ENCODE measurements around the gene ITPR2. TPM values are rescaled to one million over a fixed set of nuclear protein-coding genes. Genes with fewer than 3 reads are reported as not detected.

Gene ITPR2
- total RNA-seq, 1 experiment from 2014 or later, result 14.3 TPM

DNA sequence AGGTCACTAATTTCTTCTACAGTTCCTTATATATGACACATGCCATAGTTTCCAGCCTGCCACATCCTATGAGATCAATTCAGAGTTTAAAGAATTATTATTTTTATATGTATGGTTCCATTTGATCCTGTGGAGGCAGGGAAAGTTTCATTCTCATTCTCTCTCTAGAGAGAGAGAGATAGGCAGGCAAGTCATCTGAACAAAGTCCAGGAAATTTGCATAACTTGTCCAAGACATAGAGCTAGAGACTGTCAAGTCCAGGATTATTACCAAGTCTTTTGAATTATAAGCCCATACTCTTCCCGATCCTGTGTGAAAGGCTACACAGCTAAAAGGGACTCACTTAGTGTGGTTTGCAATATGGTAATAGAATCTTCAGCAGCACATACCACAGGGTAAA, 422.3 kb downstream of the ITPR2 start:
- H3K27me3 Mint-ChIP-seq (ENCODE audit: insufficient read depth, unreplicated experiment), result no peaks in the 10 kb centered on the region

DNA sequence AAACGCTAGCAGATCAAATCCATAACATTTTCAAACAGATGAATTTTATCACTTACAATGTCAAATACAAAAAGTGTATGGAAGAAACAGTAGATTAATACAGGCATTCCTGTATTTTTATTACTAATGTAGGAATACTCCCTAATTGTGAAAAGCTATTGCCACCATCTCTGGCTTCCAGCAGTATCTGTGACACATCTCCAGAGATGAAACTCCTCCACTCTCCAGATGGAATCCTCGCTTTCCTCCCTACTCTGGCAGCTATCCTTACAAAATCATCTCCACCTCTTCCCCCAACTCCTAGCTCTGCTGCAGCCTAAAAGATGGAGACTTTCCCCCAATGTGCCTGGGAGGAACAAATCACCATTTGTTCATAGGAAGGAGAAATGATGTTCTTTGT, 426.2 kb downstream of the ITPR2 start:
- H3K4me1 Mint-ChIP-seq (ENCODE audit: insufficient read depth, unreplicated experiment), result no peaks in the 10 kb centered on the region
- no peaks in the 10 kb centered on the region for H3K27me3 Mint-ChIP-seq (ENCODE audit: insufficient read depth, unreplicated experiment)
- no peaks in the 10 kb centered on the region for H3K36me3 Mint-ChIP-seq (ENCODE audit: insufficient read depth, unreplicated experiment)
- intact Hi-C loops (cut with micrococcal nuclease), result no loop called here
- no peak overlapping the region for H3K27ac Mint-ChIP-seq (ENCODE audit: low read depth, unreplicated experiment)
- no peak for DNase-seq (ENCODE audit: unreplicated experiment)
- H3K9me3 Mint-ChIP-seq (ENCODE audit: unreplicated experiment), result no peaks in the 10 kb centered on the region
- POLR2A ChIA-PET, result interaction anchor here (0.7 kb wide), 1 partner anchor 490 kb away, joined by 3 read pairs; no protein-coding TSS in a partner anchor
- CTCF ChIA-PET, result interaction anchor here (0.8 to 7.6 kb wide), 3 partner anchors 8 to 286 kb away, joined by 3 to 49 read pairs (median 3); no protein-coding TSS in a partner anchor
- H3K4me3 Mint-ChIP-seq (ENCODE audit: unreplicated experiment), result no peak overlapping the region
- BruUV-seq (replicated peaks), result no TSS peak
- TF ChIP-seq, protein P1, sequence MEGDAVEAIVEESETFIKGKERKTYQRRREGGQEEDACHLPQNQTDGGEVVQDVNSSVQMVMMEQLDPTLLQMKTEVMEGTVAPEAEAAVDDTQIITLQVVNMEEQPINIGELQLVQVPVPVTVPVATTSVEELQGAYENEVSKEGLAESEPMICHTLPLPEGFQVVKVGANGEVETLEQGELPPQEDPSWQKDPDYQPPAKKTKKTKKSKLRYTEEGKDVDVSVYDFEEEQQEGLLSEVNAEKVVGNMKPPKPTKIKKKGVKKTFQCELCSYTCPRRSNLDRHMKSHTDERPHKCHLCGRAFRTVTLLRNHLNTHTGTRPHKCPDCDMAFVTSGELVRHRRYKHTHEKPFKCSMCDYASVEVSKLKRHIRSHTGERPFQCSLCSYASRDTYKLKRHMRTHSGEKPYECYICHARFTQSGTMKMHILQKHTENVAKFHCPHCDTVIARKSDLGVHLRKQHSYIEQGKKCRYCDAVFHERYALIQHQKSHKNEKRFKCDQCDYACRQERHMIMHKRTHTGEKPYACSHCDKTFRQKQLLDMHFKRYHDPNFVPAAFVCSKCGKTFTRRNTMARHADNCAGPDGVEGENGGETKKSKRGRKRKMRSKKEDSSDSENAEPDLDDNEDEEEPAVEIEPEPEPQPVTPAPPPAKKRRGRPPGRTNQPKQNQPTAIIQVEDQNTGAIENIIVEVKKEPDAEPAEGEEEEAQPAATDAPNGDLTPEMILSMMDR (IDR thresholded peaks at IDR 0.05; ENCODE audit: unreplicated experiment), result no peak

More for the DNA sequence above, 422.3 kb downstream of the ITPR2 start:
- TF ChIP-seq, protein P1 (IDR thresholded peaks at IDR 0.05; ENCODE audit: unreplicated experiment), result no peak
- Mint-ChIP-seq H3K9me3 (ENCODE audit: unreplicated experiment) (no peaks in the 10 kb centered on the region), H3K36me3 (ENCODE audit: insufficient read depth, unreplicated experiment) (no peaks in the 10 kb centered on the region), H3K4me3 (ENCODE audit: unreplicated experiment) (no peak overlapping the region), H3K27ac (ENCODE audit: low read depth, unreplicated experiment) (no peak overlapping the region), H3K4me1 (ENCODE audit: insufficient read depth, unreplicated experiment) (no peaks in the 10 kb centered on the region)
- BruUV-seq (replicated peaks), result no TSS peak
- intact Hi-C loops (cut with micrococcal nuclease), result no loop called here
- ChIA-PET CTCF (interaction anchor here (7.6 kb wide), 1 partner anchor 290 kb away, joined by 49 read pairs; no protein-coding TSS in a partner anchor), POLR2A (no interaction called here)
- no peak for DNase-seq (ENCODE audit: unreplicated experiment)

DNA sequence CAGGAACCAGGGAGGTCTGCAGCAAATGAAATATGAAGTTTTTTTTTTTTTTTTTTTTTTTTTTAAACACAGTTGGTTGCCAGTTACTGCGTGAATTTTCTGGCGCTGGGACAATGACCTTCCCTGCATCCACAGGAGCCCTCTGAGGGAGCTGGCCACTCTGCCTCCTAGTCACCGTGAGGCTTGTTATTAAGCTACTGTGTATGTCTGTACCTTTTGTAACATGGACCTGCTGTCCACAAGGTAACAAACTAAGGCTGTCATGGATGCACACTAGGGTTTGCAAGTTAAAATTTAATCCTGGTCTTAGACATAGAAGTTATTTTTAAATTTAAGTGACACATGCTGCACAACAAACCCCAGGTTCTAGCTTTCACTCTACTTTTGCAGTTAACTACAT, 426.6 kb downstream of the ITPR2 start:
- no peak overlapping the region for H3K27ac Mint-ChIP-seq (ENCODE audit: low read depth, unreplicated experiment)
- TF ChIP-seq, protein P1 (IDR thresholded peaks at IDR 0.05; ENCODE audit: unreplicated experiment), result no peak
- ChIA-PET POLR2A (interaction anchor here (0.7 kb wide), 1 partner anchor 489 kb away, joined by 3 read pairs; no protein-coding TSS in a partner anchor), CTCF (interaction anchor here (0.6 to 7.6 kb wide), 4 partner anchors 8 to 286 kb away, joined by 3 to 49 read pairs (median 3); no protein-coding TSS in a partner anchor)
- no peaks in the 10 kb centered on the region for H3K4me1 Mint-ChIP-seq (ENCODE audit: insufficient read depth, unreplicated experiment)
- H3K27me3 Mint-ChIP-seq (ENCODE audit: insufficient read depth, unreplicated experiment), result no peaks in the 10 kb centered on the region
- H3K36me3 Mint-ChIP-seq (ENCODE audit: insufficient read depth, unreplicated experiment), result no peaks in the 10 kb centered on the region
- DNase-seq (ENCODE audit: unreplicated experiment), result no peak
- no TSS peak for BruUV-seq (replicated peaks)
- intact Hi-C loops (cut with micrococcal nuclease), result no loop called here
- H3K4me3 Mint-ChIP-seq (ENCODE audit: unreplicated experiment), result no peak overlapping the region
- no peaks in the 10 kb centered on the region for H3K9me3 Mint-ChIP-seq (ENCODE audit: unreplicated experiment)

DNA sequence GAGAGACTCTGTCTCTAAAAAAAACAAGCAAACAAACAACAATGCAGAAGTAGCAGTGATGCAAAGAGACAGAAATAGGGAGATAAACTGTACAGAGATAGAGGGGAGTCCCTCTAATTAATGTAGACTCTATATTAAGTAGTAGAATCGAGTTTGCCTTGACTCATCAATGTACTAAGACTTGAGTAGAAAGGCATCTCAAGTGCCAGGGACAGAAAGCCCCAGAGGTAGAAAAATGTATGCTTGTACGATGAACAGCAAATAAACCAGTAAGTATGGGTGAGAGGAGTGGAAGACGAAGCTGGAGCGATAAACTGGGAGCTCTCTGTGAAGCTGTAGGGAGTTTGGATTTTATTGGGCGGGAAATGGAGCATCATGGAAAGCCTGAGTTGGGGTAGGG, 429.4 kb downstream of the ITPR2 start:
- H3K27ac Mint-ChIP-seq (ENCODE audit: low read depth, unreplicated experiment), result no peak overlapping the region

More for the DNA sequence above, 429.4 kb downstream of the ITPR2 start:
- ChIA-PET CTCF (interaction anchor here (0.5 to 7.5 kb wide), 10 partner anchors 12 to 295 kb away, joined by 3 to 78 read pairs (median 4); partner anchors contain the start of gene BHLHE41), POLR2A (interaction anchor here (1.3 to 2.4 kb wide), 2 partner anchors 280 to 284 kb away, joined by 6 to 12 read pairs; no protein-coding TSS in a partner anchor)
- no peak for DNase-seq (ENCODE audit: unreplicated experiment)
- no TSS peak for BruUV-seq (replicated peaks)
- Mint-ChIP-seq H3K4me3 (ENCODE audit: unreplicated experiment) (no peak overlapping the region), H3K9me3 (ENCODE audit: unreplicated experiment) (no peaks in the 10 kb centered on the region), H3K4me1 (ENCODE audit: insufficient read depth, unreplicated experiment) (no peaks in the 10 kb centered on the region), H3K27me3 (ENCODE audit: insufficient read depth, unreplicated experiment) (no peaks in the 10 kb centered on the region), H3K36me3 (ENCODE audit: insufficient read depth, unreplicated experiment) (no peaks in the 10 kb centered on the region)
- TF ChIP-seq, protein P1 (IDR thresholded peaks at IDR 0.05; ENCODE audit: unreplicated experiment), result no peak
- intact Hi-C loops (cut with micrococcal nuclease), result no loop called here
